ENCODE results near the gene IL23A.

DNA sequence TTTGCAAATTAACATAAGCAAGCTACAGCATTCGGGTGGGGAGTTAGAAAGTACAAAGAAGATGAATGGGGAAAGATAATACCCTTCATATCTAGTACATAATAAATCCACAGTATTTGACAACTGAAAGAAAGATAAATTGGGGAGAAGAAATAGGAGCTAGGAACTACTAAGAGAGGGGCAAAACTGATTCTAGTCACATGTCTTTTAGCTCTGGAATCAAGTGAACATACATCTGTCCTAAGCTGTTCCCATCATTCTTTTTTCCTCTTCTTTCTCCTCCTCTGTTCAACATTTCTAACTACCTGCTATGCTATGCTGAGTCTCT lies 39.3 kb downstream of the IL23A start:
- TF ChIP-seq, protein P1, sequence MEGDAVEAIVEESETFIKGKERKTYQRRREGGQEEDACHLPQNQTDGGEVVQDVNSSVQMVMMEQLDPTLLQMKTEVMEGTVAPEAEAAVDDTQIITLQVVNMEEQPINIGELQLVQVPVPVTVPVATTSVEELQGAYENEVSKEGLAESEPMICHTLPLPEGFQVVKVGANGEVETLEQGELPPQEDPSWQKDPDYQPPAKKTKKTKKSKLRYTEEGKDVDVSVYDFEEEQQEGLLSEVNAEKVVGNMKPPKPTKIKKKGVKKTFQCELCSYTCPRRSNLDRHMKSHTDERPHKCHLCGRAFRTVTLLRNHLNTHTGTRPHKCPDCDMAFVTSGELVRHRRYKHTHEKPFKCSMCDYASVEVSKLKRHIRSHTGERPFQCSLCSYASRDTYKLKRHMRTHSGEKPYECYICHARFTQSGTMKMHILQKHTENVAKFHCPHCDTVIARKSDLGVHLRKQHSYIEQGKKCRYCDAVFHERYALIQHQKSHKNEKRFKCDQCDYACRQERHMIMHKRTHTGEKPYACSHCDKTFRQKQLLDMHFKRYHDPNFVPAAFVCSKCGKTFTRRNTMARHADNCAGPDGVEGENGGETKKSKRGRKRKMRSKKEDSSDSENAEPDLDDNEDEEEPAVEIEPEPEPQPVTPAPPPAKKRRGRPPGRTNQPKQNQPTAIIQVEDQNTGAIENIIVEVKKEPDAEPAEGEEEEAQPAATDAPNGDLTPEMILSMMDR (IDR thresholded peaks at IDR 0.05; ENCODE audit: insufficient read depth, low read length, poor library complexity, severe bottlenecking), result no peak
- TF ChIP-seq EZH2phosphoT487 (conservative IDR thresholded peaks at IDR 0.05; ENCODE audit: low read length), result no peak

All from SU-DHL-6 (cell line).